GM18870 (cell line): ENCODE measurements around the gene P2RX3.
"Not testable (repeated sequence)": the region's sequence is repeated elsewhere in the genome, so short reads cannot be mapped to it uniquely, and the experiment has no call there.

Experiments used
- ATAC-seq: cut with Tn5 transposase; IDR thresholded peaks from one replicate; pipeline ENCODE4 v1.9.1; 2021; ENCODE audit warnings: moderate library complexity; ENCODE audit not compliant: unreplicated experiment

Gene P2RX3

GRCh38 chr11:57338142-57338541 is at the start of gene P2RX3:
Gene P2RX3, plus strand, starts transcription at chr11:57338352. Its CDS starts 199 bp downstream, at chr11:57338551.
- no peak for ATAC-seq

GRCh38 chr11:57288771-57289579 is 49.2 kb upstream of the P2RX3 start:
- no peak for ATAC-seq

DNA sequence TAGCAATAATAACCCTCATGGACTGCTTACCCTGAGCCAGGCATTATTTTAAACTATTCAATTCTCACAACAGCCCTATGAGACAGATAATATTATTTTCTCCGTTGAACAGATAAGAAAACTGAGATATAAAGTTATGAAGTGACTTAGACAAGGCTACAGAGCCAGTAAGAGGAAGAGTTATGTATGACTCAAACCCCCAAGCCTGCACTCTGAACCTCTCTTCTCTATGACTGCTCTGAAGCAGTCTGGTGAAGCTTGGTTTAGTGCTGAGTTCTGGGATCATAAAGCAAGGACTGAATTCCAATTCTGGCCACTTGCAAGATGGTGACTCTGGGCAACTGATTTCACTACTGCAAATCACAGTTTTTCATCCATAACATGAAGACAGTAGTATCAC is 47.9 kb upstream of the P2RX3 start:
- no peak for ATAC-seq

DNA sequence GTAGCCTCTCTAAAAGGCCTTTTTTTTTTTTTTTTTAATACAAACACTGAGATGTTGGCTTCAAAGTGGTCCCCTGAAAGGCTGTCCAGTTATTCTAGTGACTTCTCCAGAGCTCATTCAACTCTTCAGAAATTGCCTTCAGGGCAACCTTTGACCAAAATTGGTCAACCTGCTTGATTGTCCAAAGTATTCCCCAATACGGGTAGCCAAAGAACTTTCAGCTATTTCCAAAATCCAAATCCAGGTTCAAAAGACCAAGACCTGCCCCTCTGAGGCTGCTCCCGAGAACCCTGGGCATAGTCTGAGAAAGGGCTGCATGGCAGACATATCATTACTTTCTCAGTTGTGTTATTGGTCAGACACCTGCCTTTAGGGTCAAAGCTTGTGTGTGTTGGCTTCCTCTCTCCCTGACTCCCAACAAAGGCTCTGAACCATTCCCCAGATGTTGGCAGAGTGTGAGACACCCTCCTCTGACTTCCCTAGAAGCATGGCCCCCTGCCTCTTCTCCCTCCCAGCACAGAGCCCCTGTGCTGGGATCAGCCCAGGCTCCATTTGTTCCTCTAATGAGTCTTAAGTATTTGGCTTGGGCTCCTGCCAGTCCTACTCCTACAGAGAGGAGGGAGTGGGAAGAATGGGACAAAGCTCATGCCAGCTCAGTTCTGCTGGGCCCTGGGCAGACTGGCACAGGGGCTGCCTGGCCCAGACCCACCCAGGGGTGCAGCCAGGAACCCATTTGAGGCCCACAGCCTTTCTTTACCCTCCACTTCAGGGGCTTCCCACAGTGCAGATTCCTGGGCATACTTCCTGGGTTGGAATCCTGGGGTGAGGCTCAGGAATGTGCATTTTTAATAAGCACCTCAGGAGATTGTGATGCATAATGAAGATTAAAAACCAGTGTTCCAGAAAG is 43.7 kb upstream of the P2RX3 start:
- ATAC-seq: no peak

DNA sequence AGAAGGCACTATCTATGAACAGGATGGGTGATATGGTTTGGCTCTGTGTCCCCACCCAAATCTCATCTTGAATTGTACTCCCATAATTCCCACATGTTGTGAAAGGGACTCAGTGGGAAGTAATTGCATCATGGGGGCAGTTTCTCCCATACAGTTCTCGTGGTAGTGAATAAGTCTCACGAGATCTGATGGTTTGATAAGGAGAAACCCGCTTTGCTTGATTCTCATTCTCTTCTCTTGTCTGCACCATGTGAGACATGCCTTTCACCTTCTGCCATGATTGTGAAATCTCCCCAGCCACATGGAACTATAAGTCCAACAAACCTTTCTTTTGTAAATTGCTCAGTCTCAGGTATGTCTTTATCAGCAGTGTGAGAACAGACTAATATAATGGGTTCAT is 41.9 kb upstream of the P2RX3 start:
- not testable (repeated sequence) for ATAC-seq

DNA sequence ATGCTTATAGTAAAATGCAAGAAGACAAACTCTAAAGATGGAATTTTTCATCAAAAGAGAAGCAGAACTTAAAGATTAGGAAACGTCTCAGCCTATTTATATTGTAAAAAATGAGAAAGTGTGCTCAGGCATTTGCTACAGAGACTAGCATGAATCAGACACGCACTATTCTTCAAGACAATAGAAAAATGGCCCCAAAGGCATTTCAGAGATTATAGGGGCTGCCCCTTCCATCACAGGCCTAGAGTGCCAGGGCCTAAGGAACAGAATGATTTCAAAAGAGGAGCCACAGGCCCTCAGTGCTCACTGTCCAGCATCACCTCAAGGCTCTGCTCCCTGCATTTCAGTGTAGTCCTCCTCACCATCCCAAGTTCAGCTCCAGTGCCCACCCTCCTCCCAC is 40.9 kb upstream of the P2RX3 start:
- no peak for ATAC-seq

DNA sequence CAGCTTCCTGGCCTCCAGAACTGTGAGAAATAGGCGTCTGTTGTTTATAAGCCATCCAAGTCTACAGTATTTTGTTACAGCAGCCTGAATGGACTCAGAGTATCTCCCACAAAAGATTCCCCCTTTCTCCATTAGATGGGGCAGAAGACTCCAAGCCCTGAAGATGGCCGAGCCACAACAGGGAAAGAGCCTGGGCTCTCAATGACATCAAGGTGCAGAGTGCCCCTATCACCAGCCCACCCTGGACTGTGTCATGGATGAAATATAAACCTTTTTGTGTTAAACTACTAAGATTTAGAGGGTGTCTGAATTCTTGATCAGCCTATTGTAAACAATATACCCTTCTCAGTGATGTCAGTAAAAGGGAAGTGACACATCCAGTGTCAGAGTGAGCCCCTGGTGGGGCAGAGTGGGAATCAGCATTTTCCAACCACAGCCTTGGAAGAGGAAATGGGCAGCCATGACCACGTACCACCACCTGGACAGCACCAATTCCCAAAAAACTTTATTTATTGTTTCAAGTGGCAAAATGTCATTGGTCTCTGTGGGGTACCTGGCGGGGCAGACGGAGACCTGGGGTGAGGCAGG is 38.9 kb upstream of the P2RX3 start:
- ATAC-seq: no peak

DNA sequence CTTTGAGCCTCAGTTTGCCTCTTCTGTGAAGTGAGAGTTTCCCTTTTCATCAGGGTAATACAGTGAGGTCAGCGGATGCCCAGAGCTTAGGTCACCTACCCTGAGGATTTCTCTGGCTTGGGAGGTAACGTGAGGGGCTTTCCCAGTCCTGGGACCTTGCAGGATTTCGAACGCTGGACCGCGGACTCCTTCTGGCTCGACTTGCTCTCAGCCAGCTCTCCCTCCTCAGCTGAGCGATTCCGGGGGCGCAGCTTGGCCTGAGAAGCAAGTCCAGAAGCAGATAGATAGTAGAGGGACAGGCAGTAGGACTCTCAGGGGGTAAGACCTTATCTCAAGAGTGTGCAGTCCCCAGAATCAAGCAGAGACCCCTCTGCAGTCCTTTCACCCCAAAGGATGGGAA is 37.4 kb upstream of the P2RX3 start:
- no peak for ATAC-seq

- no peak for ATAC-seq
Measured at GRCh38 chr11:57301711-57302423, 36.3 kb upstream of the P2RX3 start.

- ATAC-seq: no peak
Measured at GRCh38 chr11:57302489-57302888, 35.7 kb upstream of the P2RX3 start.

- ATAC-seq: no peak
Measured at GRCh38 chr11:57303280-57303989, 34.7 kb upstream of the P2RX3 start.

GRCh38 chr11:57303990-57304579 is 34.1 kb upstream of the P2RX3 start:
- no peak for ATAC-seq

- no peak for ATAC-seq
Measured at GRCh38 chr11:57305523-57305922, 32.6 kb upstream of the P2RX3 start.

DNA sequence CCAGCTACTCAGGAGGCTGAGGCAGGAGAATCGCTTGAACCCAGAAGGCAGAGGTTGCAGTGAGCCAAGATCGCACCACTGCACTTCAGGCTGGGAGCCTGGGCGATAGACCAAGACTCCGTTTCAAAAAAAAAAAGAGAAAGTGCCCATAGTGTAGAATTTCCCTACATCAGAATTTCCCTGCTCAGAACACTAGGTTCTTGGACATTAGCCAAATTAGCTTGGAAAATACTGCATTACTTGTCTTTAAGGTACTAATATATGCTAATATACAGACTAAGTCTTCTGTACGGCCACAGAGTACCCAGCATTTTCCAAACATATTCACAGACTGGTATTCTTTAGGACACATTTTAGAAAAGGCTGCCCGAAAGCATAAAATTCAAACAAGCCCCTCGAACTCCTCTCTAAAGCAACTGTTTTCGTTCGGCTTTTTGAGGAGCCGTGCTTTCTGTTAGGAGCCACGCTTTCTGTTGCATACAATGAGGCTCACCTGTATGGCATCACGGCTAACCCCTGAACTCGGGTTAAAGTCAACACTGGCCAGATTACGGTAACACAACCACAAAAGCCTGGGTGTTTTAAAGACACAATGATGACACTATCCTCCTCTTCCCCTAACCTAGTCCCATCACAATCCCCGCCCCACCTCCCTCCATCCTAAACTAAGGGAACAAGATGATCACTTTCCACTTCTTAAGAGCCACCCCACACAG is 31.8 kb upstream of the P2RX3 start:
- ATAC-seq: no peak

DNA sequence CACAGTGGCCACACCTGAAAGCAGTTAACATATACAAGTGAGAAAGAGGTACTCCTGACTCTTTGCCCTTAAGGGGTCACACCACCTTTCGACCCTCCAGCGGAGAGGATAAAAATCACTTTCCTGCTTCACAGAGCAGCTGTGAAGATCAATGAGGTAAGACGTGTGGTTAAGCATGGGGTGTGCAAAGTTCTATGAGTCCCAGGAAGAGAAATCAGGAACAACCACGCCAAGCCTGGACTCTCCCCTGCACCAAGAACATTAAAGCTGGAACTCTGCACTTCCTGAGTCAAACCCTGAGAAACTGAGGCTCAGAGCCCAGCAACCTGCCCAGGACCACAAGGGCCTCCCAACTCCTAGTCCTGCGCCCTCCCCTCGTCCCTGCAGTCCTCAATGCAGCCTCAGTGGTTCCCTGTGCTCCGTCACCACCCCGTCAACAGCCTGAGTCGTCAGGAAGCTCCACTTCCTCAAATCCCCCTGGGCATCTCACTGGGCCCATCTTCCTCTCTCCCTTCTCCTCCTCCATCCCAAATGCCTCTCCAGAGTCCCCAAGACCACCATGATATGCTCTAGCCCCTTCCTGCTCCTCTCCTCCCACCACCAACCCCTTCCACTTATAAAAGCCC is 31.1 kb upstream of the P2RX3 start:
- ATAC-seq: no peak

DNA sequence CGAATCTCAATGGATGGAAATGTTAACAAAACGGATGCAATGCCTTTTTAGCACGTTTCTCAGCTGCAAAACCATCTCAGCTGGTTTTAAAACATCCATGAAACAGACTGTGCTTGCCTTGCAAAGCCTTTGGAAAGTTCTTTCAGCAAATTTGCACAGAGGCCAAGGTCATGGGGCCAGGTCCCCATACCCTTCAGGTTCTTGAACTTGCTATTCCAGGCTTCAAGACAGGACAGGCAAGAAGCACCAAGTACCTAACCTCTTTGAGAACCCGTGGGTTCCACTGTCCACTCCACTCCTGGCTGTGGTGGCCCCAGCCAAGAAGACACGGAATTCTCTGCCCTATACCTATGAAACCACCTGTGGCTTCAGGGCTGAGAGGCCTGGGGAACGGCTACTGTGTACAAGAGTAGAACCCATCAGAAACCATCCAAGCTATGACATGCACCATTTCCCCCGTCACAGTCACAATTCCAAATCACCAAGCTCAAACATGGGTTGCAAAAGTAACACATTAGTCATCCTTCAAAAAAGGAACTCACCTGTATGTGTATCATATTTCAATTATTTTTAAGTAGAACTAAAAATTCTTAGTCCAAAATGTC is 30.4 kb upstream of the P2RX3 start:
- ATAC-seq: no peak

GRCh38 chr11:57308426-57309060 is 29.6 kb upstream of the P2RX3 start:
- no peak for ATAC-seq
